HFF-Myc (cell line): Measurements from ENCODE around the gene FRY.

ENCODE experiments used
- DNase-seq: peaks from one replicate; pipeline ENCODE4 v3.0.0-alpha.2; 2011; ENCODE audit warnings: low read depth; ENCODE audit errors: extremely low read depth
- H3K4me3 ChIP-seq: replicated peaks from 2 replicates; pipeline ENCODE4 v1.5.1; 2011; ENCODE audit warnings: low read depth, mild to moderate bottlenecking, control low read depth, low read length
- CTCF ChIP-seq: IDR thresholded peaks from 2 replicates; pipeline ENCODE4 v1.5.1; 2012; ENCODE audit warnings: mild to moderate bottlenecking, low read depth, low read length, control low read depth; ENCODE audit errors: missing control alignments

FRY gene

GRCh38 chr13:32121316-32121715, 89.7 kb downstream of the FRY start:
- peak; percentile 31 for DNase-seq
- H3K4me3 ChIP-seq: no peak overlapping the region
- no peak for TF ChIP-seq CTCF

- DNase-seq: no peak
- no peak overlapping the region for H3K4me3 ChIP-seq
- TF ChIP-seq CTCF: no peak
These were observed 93.2 kb downstream of the FRY start for GRCh38 chr13:32124743-32125142.

- DNase-seq: peak; percentile 60
- H3K4me3 ChIP-seq: no peak overlapping the region
- no peak for TF ChIP-seq CTCF
These were observed 93.7 kb downstream of the FRY start for GRCh38 chr13:32125221-32125689.

- no peak overlapping the region for H3K4me3 ChIP-seq
- DNase-seq: no peak
- TF ChIP-seq CTCF: no peak
These were observed 94.2 kb downstream of the FRY start for GRCh38 chr13:32125751-32126150.

GRCh38 chr13:32126278-32126677, 94.7 kb downstream of the FRY start:
- TF ChIP-seq CTCF: no peak

DNA sequence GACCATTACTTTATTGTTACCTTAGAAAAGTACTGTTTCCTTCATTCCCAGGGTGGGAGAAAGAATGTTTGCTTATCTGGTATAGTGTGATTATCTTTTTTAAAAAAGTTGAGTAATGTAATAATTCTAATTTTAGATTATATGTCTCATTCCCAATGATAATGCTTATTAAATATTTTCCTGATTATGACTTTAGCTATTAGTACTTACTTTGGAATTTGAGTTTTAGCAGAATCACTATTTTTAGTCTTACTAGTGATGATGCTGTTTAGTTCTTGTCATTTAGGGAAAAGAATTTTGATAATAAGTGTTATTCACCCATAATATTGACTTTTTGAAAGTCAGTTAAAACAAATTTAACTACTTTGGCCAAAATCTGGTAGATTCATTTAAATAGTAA, 95.2 kb downstream of the FRY start:
- no peak for DNase-seq
- no peak for TF ChIP-seq CTCF
- H3K4me3 ChIP-seq: no peak overlapping the region

More at GRCh38 chr13:32126278-32126677, 94.7 kb downstream of the FRY start:
- DNase-seq: no peak
- H3K4me3 ChIP-seq: no peak overlapping the region

GRCh38 chr13:32127691-32128090, 96.1 kb downstream of the FRY start:
- H3K4me3 ChIP-seq: no peak overlapping the region
- TF ChIP-seq CTCF: no peak
- DNase-seq: no peak
